Measurements from ENCODE around the gene PIN1.

DNA sequence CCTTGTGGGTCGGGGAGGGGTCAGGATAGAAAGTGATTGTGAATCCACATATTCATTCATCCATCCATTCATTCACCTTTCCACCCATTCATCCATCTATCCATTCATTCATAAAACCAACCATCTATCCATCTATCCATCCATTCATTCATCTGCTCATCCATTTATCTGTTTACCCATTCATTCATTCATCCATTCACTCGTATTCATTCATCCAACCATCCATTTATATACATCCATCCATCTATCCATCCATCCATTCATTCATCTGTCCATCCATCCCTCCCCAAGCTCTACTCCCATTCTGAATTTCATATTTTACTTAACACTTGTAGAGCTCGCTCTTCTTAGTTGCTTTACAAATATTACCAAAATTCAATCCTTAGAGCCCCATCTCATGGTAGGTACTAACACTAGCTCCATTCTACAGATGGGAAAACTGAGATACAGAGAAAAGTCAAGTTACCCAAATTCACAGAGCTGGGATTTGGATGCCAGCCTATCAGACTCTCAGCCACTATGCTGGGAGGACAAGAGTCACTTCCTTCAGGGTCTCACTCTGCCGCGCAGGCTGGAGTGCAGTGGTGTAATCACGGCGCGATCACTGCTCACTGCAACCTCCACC, 37.6 kb downstream of the PIN1 start:
- no peak for TF ChIP-seq EZH2phosphoT487 (IDR thresholded peaks at IDR 0.05; ENCODE audit: insufficient read depth, low read depth)
- no peak for TF ChIP-seq EZH2 (IDR thresholded peaks at IDR 0.05; ENCODE audit: insufficient read depth, poor library complexity, severe bottlenecking)
